Activated CD8-positive, alpha-beta T cell treated with anti-CD3 and anti-CD28 coated beads for 36 hours (primary cell): ENCODE results near the gene MCCC1. TPM values are rescaled to one million over a fixed set of nuclear protein-coding genes. Genes with fewer than 3 reads are reported as not detected.
"Not testable (repeated sequence)": the region's sequence is repeated elsewhere in the genome, so short reads cannot be mapped to it uniquely, and the experiment has no call there.

Experiments
- ATAC-seq: fragments of 200-7000 bp; cut with Tn5 transposase; one replicate; pipeline ENCODE4 v1.10.0; 2021; ENCODE audit warnings: mild to moderate bottlenecking, moderate library complexity
- CTCF ChIA-PET: fragments of 350-600 bp; sonication (Branson Sonifier 250); formaldehyde crosslinking; loops from one replicate; lab custom pipeline; 2021; ENCODE audit warnings: antibody characterized with exemption; lab: Charles Lee
- POLR2A ChIA-PET: fragments of 350-600 bp; sonication (Branson Sonifier 250); formaldehyde crosslinking; loops from one replicate; lab custom pipeline; 2021; ENCODE audit warnings: antibody characterized with exemption; lab: Charles Lee
- DNase-seq: peaks from one replicate; pipeline ENCODE4 v3.0.0-alpha.2; 2020
- H3K27ac Mint-ChIP-seq: one replicate; pipeline ENCODE4 v1.8.0; 2021; ENCODE audit warnings: mild to moderate bottlenecking, mixed read lengths
- H3K27me3 Mint-ChIP-seq: one replicate; pipeline ENCODE4 v1.8.0; 2021; ENCODE audit warnings: mixed read lengths
- H3K36me3 Mint-ChIP-seq: one replicate; pipeline ENCODE4 v1.8.0; 2021; ENCODE audit warnings: low read depth, mixed read lengths
- H3K4me1 Mint-ChIP-seq: one replicate; pipeline ENCODE4 v1.8.0; 2021; ENCODE audit warnings: low read depth, mixed read lengths
- H3K4me3 Mint-ChIP-seq: one replicate; pipeline ENCODE4 v1.8.0; 2021; ENCODE audit warnings: mild to moderate bottlenecking, moderate library complexity, mixed read lengths
- H3K9me3 Mint-ChIP-seq: one replicate; pipeline ENCODE4 v1.8.0; 2021; ENCODE audit warnings: mixed read lengths
- CTCF ChIP-seq: fragments of 200-600 bp; IDR thresholded peaks from one replicate; pipeline ENCODE4 v1.8.0; 2022; ENCODE audit warnings: antibody characterized with exemption, mild to moderate bottlenecking
- intact Hi-C: fragments of 100-400 bp; cut with micrococcal nuclease; formaldehyde crosslinking; loops from one replicate; pipeline ENCODE4 v1.10.0; 2022
- total RNA-seq, 2 experiments: library from RNA; stranded (reverse); gene quantifications; one replicate each; pipeline ENCODE4 v1.2.3, GENCODE V29; 2021

MCCC1 gene
- total RNA-seq, 2 experiments from 2014 or later: 35.0 to 38.0 TPM

- ATAC-seq: no peak
- ChIA-PET POLR2A (no interaction called here), CTCF (no interaction called here)
- DNase-seq: no peak
- Mint-ChIP-seq H3K9me3 (peaks cover 2% of the 10 kb centered on the region), H3K4me1 (peaks cover 16% of the 10 kb centered on the region), H3K36me3 (peaks cover 41% of the 10 kb centered on the region), H3K27me3 (no peaks in the 10 kb centered on the region), H3K4me3 (no peak overlapping the region), H3K27ac (no peak overlapping the region)
- no peak for TF ChIP-seq CTCF
- intact Hi-C loops: no loop called here
Measured at GRCh38 chr3:183070892-183071291, 28.4 kb downstream of the MCCC1 start.

GRCh38 chr3:183069086-183069485 lies 30.2 kb downstream of the MCCC1 start:
- no peak for TF ChIP-seq CTCF
- intact Hi-C loops: no loop called here
- Mint-ChIP-seq H3K9me3 (no peaks in the 10 kb centered on the region), H3K4me3 (no peak overlapping the region), H3K4me1 (peaks cover 5% of the 10 kb centered on the region), H3K36me3 (peaks cover 34% of the 10 kb centered on the region), H3K27me3 (no peaks in the 10 kb centered on the region), H3K27ac (no peak overlapping the region)
- POLR2A ChIA-PET: interaction anchor here (1.0 kb wide), 1 partner anchor 18 kb away, joined by 3 read pairs; no protein-coding TSS in a partner anchor
- CTCF ChIA-PET: no interaction called here
- ATAC-seq: no peak
- no peak for DNase-seq

- POLR2A ChIA-PET, ATAC-seq, H3K9me3 Mint-ChIP-seq, DNase-seq, H3K4me3 Mint-ChIP-seq, H3K27me3 Mint-ChIP-seq, CTCF ChIA-PET, intact Hi-C loops, H3K4me1 Mint-ChIP-seq, H3K27ac Mint-ChIP-seq: not testable (repeated sequence)
- peaks cover 37% of the 10 kb centered on the region for H3K36me3 Mint-ChIP-seq
Measured at GRCh38 chr3:183066891-183067290, 32.4 kb downstream of the MCCC1 start.

GRCh38 chr3:183064475-183064874 lies 34.8 kb downstream of the MCCC1 start:
- no peak for DNase-seq
- TF ChIP-seq CTCF: no peak
- H3K4me1 Mint-ChIP-seq: no peaks in the 10 kb centered on the region
- H3K4me3 Mint-ChIP-seq: no peak overlapping the region
- H3K36me3 Mint-ChIP-seq: peaks cover 27% of the 10 kb centered on the region
- no peak overlapping the region for H3K27ac Mint-ChIP-seq
- ATAC-seq: no peak
- intact Hi-C loops: no loop called here
- no peaks in the 10 kb centered on the region for H3K27me3 Mint-ChIP-seq
- ChIA-PET CTCF (interaction anchor here (1.0 to 1.6 kb wide), 2 partner anchors 21 to 34 kb away, joined by 3 to 6 read pairs; no protein-coding TSS in a partner anchor), POLR2A (no interaction called here)
- no peaks in the 10 kb centered on the region for H3K9me3 Mint-ChIP-seq

- no peak for DNase-seq
- Mint-ChIP-seq H3K36me3 (peaks cover 14% of the 10 kb centered on the region), H3K4me3 (no peak overlapping the region), H3K4me1 (no peaks in the 10 kb centered on the region), H3K27ac (no peak overlapping the region), H3K9me3 (no peaks in the 10 kb centered on the region), H3K27me3 (no peaks in the 10 kb centered on the region)
- ChIA-PET POLR2A (interaction anchor here (0.6 kb wide), 1 partner anchor 182 kb away, joined by 3 read pairs; no protein-coding TSS in a partner anchor), CTCF (no interaction called here)
- ATAC-seq: no peak
- intact Hi-C loops: no loop called here
- no peak for TF ChIP-seq CTCF
Measured at GRCh38 chr3:183061391-183062172, 37.7 kb downstream of the MCCC1 start.
